Aorta (tissue), 5 donors: ENCODE measurements around the gene SDF2L1. TPM values are rescaled to one million over a fixed set of nuclear protein-coding genes. Genes with fewer than 3 reads are reported as not detected.

Experiments used
- ATAC-seq: fragments of 200-7000 bp; cut with Tn5 transposase; one replicate; pipeline ENCODE4 v1.9.1; 2022; ENCODE audit warnings: moderate library complexity; ENCODE audit not compliant: low FRiP score
- DNase-seq, 2 donors: peaks; one replicate each; pipeline ENCODE4 v3.0.0-alpha.2; 2020
- H3K27ac ChIP-seq, 2 donors: one replicate each; pipeline ENCODE4 v1.5.1; 2013; ENCODE audit warnings: low read length in 2 of 2, mild to moderate bottlenecking in 2 of 2, moderate library complexity in 2 of 2, control low read depth in 1 of 2, inconsistent platforms in 1 of 2, low read depth in 1 of 2
- H3K27me3 ChIP-seq, 2 donors: one replicate each; pipeline ENCODE4 v1.6.1; 2013; ENCODE audit warnings: control low read depth in 1 of 2, low read length in 1 of 2, mild to moderate bottlenecking in 1 of 2, moderate library complexity in 1 of 2; ENCODE audit not compliant: insufficient read depth in 2 of 2, control insufficient read depth in 1 of 2
- H3K36me3 ChIP-seq, 2 donors: one replicate each; pipeline ENCODE4 v1.6.1; 2013; ENCODE audit warnings: control low read depth in 1 of 2, low read length in 1 of 2, mild to moderate bottlenecking in 1 of 2; ENCODE audit not compliant: insufficient read depth in 2 of 2, control insufficient read depth in 1 of 2
- H3K4me1 ChIP-seq, 2 donors: one replicate each; pipeline ENCODE4 v1.6.1; 2013; ENCODE audit warnings: low read length in 2 of 2, control low read depth in 1 of 2, mild to moderate bottlenecking in 1 of 2, moderate library complexity in 1 of 2; ENCODE audit not compliant: insufficient read depth in 2 of 2, control insufficient read depth in 1 of 2
- H3K4me3 ChIP-seq, 2 donors: one replicate each; pipeline ENCODE4 v1.5.1; 2013; ENCODE audit warnings: low read length in 2 of 2, control low read depth in 1 of 2, mild to moderate bottlenecking in 1 of 2
- H3K9me3 ChIP-seq: one replicate; pipeline ENCODE4 v1.6.1; 2013; ENCODE audit warnings: mild to moderate bottlenecking, low read length; ENCODE audit not compliant: control insufficient read depth
- WGBS, 2 donors: extraction: QIAGEN DNeasy Blood & Tissue Kit; methylation state at CpG; one replicate each; pipeline ENCODE4 v1.1.7; 2013; 5-methylcytosine and 5-hydroxymethylcytosine counted together
- intact Hi-C, 2 donors: fragments of 100-400 bp; cut with DNase I; formaldehyde crosslinking; loops; one replicate each; pipeline versions ENCODE4 v1.14.2 to v1.15.0; 2022
- polyA plus RNA-seq, 2 donors: library from polyadenylated mRNA; stranded (reverse); fragments of 200-250 nt; gene quantifications; one replicate each; pipeline ENCODE4 v1.2.3, GENCODE V29; 2013
- total RNA-seq, 2 donors: library from RNA; stranded (reverse); fragmentation: NEBNext Ultra II Directional; extraction: Animal tissue kit (Norgen Biotek cat#: 25700); gene quantifications; one replicate each; pipeline ENCODE4 v1.2.1, GENCODE V29; 2021
- donor health status: healthy with polysubstance abuse.
- donor health status: Bipolar disorder and iron deficiency.
- donor health status: DM: no; HTN: no; CAD: no.
- donor health status: DM: no; HTN: no; CAD: no.
- donor health status: DM: yes; HTN: yes; CAD: no.

SDF2L1 gene
- total and polyA plus RNA-seq, 4 donors: 16.7 to 38.7 (median 29.7) TPM

DNA sequence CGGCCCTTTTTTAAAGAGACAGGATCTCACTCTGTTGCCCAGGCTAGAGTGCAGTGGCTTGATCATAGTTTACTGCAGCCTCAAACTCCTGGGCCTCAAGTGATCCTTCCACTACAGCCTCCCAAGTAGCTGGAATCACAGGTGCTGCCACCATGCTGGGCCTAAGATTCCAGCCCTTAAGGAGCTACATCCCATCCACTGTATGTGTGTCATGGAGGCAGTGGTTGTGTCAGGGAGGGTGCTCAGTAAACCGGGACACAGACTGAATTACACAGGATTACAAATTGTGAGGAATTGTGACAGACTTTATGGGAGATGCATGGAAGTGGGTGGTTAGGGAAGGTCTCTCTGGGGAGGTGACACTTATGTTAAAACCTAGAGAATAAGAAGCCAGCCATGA lies 21.6 kb downstream of the SDF2L1 start:
- ATAC-seq: no peak
- DNase-seq: no peak
- Histone ChIP-seq H3K27ac (no peak overlapping the region), H3K4me3 (no peak overlapping the region), H3K9me3 (no peaks in the 10 kb centered on the region), H3K4me1 (no peaks in the 10 kb centered on the region), H3K36me3 (no peaks in the 10 kb centered on the region), H3K27me3 (no peaks in the 10 kb centered on the region)
- WGBS, 2 donors: 84 to 91% methylated on average over 2 of the region's 2 CpGs
- intact Hi-C loops: no loop called here

DNA sequence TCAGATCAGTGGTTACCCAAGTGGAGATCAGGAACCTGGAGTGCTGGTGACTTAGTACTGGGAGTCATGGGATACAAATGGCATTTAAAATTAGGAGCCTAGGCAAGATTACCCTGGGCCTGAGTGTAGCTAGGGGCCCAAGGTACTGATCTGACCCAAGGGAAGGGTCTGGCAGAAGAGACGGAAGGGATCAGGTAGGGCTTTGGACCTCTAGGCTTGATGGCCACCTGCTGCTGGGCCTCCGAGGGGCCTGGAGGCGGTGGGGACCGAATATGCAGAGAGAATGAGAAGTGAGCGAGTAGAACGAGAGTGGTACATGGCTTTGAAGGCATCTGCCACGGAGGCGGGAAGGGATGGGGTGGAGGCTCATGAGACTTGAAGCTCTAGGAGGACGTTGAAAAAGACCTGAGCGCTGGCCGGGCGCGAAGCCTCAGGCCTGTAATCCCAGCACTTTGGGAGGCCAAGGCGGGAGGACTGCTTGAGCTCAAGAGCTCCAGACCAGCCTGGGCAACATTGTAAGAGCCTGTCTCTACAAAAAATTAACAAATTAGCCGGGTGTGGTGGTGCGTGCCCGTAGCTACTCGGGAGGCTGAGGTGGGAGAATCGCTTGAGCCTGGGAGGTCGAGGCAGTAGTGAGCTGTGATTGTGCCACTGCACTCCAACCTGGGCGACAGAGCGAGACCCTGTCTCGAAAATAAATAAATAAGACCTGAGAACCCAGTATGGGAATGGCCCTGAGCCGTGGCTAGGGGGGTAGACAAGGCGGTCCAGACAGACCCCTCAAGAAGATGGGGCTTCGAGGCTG lies 23.1 kb downstream of the SDF2L1 start:
- ATAC-seq: no peak
- peak overlapping the region; percentile 62 to 68 for H3K27ac ChIP-seq
- intact Hi-C loops: loop anchor here in 1 of 2 donors (5.0 kb wide), 1 partner anchor 272 kb away; no protein-coding TSS in a partner anchor

DNA sequence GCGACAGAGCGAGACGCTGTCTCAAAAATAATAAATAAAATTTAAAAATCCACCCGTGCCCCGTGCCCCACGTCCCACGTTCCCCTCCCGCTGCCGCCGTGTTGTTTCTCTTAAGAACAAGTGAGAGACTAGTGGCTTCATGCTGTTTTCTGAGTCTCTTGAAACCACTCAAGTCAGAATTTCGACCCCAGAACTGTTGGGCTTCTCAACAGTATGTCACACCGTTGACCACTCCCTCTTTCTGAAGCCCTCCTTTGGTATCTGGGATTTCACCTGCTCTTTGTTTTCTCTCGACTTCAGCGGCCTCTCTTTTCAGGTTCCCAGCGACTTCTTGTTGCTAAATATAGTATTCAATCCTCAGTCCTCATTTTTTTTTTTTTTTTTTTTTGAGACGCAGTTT lies 24.7 kb downstream of the SDF2L1 start:
- H3K4me1 ChIP-seq: no peaks in the 10 kb centered on the region
- DNase-seq: no peak
- H3K27ac ChIP-seq: no peak overlapping the region

More for the DNA sequence above, 23.1 kb downstream of the SDF2L1 start:
- H3K36me3 ChIP-seq: no peaks in the 10 kb centered on the region
- WGBS, 2 donors: 71 to 73% methylated on average over 26 of the region's 26 CpGs
- no peaks in the 10 kb centered on the region for H3K9me3 ChIP-seq
- H3K4me1 ChIP-seq: no peaks in the 10 kb centered on the region
- H3K27me3 ChIP-seq: no peaks in the 10 kb centered on the region
- DNase-seq: no peak
- H3K4me3 ChIP-seq: peak overlapping the region in 1 of 2 donors; percentile 85

DNA sequence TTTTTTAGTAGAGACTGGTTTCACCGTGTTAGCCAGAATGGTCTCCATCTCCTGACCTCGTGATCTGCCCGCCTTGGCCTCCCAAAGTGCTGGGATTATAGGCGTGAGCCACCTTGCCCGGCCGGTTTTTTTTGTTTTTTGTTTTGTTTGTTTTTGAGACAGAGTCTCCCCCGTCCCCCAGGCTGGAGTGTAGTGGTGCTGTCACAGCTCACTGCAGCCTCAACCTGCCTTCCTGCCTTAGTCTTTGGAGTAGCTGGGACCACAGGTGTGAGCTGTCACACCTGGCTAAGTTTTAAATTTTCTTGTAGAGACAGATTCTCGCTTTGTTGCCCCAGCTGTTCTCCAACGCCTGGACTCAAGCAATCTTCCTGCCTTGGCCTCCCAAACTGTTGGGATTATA lies 26.9 kb downstream of the SDF2L1 start:
- WGBS, 2 donors: 86 to 90% methylated on average over 8 to 9 of the region's 9 CpGs
- no peak overlapping the region for H3K27ac ChIP-seq
- intact Hi-C loops: loop anchor here in 1 of 2 donors (5.0 kb wide), 1 partner anchor 268 kb away; no protein-coding TSS in a partner anchor

More for the DNA sequence above, 24.7 kb downstream of the SDF2L1 start:
- ATAC-seq: no peak
- WGBS, 2 donors: 47% methylated on average over 16 of the region's 16 CpGs
- Histone ChIP-seq H3K27me3 (no peaks in the 10 kb centered on the region), H3K4me3 (peak overlapping the region in 1 of 2 donors; percentile 85), H3K9me3 (no peaks in the 10 kb centered on the region), H3K36me3 (no peaks in the 10 kb centered on the region)
- intact Hi-C loops: loop anchor here in 1 of 2 donors (5.0 kb wide), 1 partner anchor 271 kb away; no protein-coding TSS in a partner anchor

GRCh38 chr22:21672107-21672629 lies 30.1 kb downstream of the SDF2L1 start:
- ATAC-seq (no peak), DNase-seq (no peak)
- H3K4me3 ChIP-seq: no peak overlapping the region
- peaks cover 6 to 7% of the 10 kb centered on the region in 2 donors for H3K36me3 ChIP-seq
- WGBS, 2 donors: 83 to 85% methylated on average over 6 of the region's 6 CpGs
- no peaks in the 10 kb centered on the region for H3K4me1 ChIP-seq
- H3K27ac ChIP-seq: no peak overlapping the region
- H3K9me3 ChIP-seq: no peaks in the 10 kb centered on the region
- H3K27me3 ChIP-seq: no peaks in the 10 kb centered on the region
- intact Hi-C loops: no loop called here

More for the DNA sequence above, 26.9 kb downstream of the SDF2L1 start:
- H3K36me3 ChIP-seq: peaks cover 6 to 7% of the 10 kb centered on the region in 2 donors
- ATAC-seq (no peak), DNase-seq (no peak)
- no peak overlapping the region for H3K4me3 ChIP-seq
- no peaks in the 10 kb centered on the region for H3K9me3 ChIP-seq
- no peaks in the 10 kb centered on the region for H3K4me1 ChIP-seq
- no peaks in the 10 kb centered on the region for H3K27me3 ChIP-seq

DNA sequence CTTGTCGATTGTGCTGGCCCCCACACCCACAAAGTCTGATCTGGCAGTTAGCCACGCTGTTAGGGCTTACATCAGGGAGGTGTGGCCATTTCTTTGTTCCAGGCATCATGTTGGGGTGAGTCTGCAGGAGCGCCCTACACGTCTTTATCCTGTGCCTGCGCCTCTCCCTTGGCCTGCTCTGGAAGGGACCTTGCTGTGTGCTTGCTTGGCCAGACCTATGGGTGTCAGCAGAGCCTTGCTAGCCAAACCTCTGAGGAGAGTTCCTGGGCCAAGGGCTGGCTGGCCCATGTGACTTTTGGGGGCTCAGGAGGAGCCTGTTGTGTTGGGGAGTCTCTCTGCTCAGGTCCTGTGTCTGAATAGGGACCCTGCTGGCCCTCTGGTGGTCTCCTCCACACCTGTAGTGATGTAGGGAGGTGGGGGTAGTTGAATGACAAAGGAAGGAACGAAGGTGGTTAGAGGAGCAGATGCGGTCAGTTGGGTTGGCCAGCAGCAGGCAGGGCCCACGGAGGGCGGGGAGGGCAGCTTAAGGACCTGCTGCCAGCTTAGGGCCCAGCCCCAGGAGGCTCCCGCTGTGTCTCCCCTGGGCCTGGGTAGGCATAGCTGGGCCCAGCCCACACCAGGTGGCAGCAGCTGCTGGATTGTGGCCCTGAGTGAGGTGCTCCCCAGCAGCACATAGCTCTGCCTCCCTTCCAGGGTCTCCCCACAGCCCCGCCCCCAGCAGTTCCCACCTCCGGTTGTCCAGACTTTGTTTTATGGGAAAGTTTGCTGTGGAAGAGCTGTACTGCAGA lies 31.6 kb downstream of the SDF2L1 start:
- peaks cover 6 to 7% of the 10 kb centered on the region in 2 donors for H3K36me3 ChIP-seq
- no peaks in the 10 kb centered on the region for H3K4me1 ChIP-seq
- no peak for DNase-seq
- no peaks in the 10 kb centered on the region for H3K9me3 ChIP-seq
- H3K27ac ChIP-seq: no peak overlapping the region
- no peaks in the 10 kb centered on the region for H3K27me3 ChIP-seq
- intact Hi-C loops: no loop called here
- no peak for ATAC-seq
- H3K4me3 ChIP-seq: no peak overlapping the region
- 89 to 91% methylated on average over 12 of the region's 12 CpGs for WGBS, 2 donors

- Histone ChIP-seq H3K36me3 (peaks cover 6 to 7% of the 10 kb centered on the region in 2 donors), H3K4me1 (no peaks in the 10 kb centered on the region), H3K27ac (no peak overlapping the region), H3K27me3 (no peaks in the 10 kb centered on the region), H3K4me3 (no peak overlapping the region), H3K9me3 (no peaks in the 10 kb centered on the region)
- WGBS, 2 donors: 92 to 93% methylated on average over 12 of the region's 12 CpGs
- intact Hi-C loops: no loop called here
- DNase-seq (no peak), ATAC-seq (no peak)
Measured at GRCh38 chr22:21674638-21675245, 32.6 kb downstream of the SDF2L1 start.
